Nephron progenitor cell (in vitro differentiated cells): ENCODE results near the gene ADPRHL1.

ENCODE experiments used
- DNase-seq: peaks from one replicate; pipeline ENCODE4 v3.0.0; 2021
- H3K27ac Mint-ChIP-seq: 2 replicates; pipeline ENCODE4 v1.8.0; 2021; ENCODE audit warnings: mild to moderate bottlenecking, moderate library complexity, mixed read lengths
- H3K27me3 Mint-ChIP-seq: 2 replicates; pipeline ENCODE4 v1.8.0; 2021; ENCODE audit warnings: mild to moderate bottlenecking, low read depth, mixed read lengths; ENCODE audit not compliant: poor library complexity
- H3K36me3 Mint-ChIP-seq: 2 replicates; pipeline ENCODE4 v1.8.0; 2021; ENCODE audit warnings: low read depth, mixed read lengths
- H3K4me1 Mint-ChIP-seq: 2 replicates; pipeline ENCODE4 v1.8.0; 2021; ENCODE audit warnings: mixed read lengths
- H3K4me3 Mint-ChIP-seq: 2 replicates; pipeline ENCODE4 v1.8.0; 2021; ENCODE audit warnings: mild to moderate bottlenecking, moderate library complexity, mixed read lengths
- H3K9me3 Mint-ChIP-seq: 2 replicates; pipeline ENCODE4 v1.8.0; 2021; ENCODE audit warnings: mild to moderate bottlenecking, moderate library complexity, mixed read lengths
- TF ChIP-seq, protein P1 (sequence below): fragments of 200-600 bp; sonication (generic); IDR thresholded peaks from 2 replicates; pipeline ENCODE4 v1.5.0; 2021; ENCODE audit warnings: antibody characterized with exemption

Gene ADPRHL1

DNA sequence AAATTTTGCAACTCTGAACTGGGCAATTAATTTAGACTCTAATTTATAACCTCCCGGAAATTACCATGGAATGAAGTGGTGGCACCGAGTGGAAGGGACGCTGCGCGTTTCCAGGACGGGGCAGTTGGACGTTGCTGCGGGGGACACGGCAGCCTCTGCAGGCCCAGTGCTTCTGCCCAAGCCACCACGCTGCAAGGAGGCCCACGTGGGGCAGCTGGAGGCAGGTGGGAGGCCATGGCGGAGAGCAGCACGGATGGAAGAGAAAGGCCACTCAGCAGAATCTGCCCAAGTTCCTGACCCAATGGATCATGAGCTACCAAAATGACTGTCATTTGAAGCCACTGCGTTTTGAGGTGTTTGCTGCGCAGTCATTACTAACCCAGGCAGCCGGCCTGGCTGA, 11.2 kb upstream of the ADPRHL1 start:
- TF ChIP-seq, protein P1, sequence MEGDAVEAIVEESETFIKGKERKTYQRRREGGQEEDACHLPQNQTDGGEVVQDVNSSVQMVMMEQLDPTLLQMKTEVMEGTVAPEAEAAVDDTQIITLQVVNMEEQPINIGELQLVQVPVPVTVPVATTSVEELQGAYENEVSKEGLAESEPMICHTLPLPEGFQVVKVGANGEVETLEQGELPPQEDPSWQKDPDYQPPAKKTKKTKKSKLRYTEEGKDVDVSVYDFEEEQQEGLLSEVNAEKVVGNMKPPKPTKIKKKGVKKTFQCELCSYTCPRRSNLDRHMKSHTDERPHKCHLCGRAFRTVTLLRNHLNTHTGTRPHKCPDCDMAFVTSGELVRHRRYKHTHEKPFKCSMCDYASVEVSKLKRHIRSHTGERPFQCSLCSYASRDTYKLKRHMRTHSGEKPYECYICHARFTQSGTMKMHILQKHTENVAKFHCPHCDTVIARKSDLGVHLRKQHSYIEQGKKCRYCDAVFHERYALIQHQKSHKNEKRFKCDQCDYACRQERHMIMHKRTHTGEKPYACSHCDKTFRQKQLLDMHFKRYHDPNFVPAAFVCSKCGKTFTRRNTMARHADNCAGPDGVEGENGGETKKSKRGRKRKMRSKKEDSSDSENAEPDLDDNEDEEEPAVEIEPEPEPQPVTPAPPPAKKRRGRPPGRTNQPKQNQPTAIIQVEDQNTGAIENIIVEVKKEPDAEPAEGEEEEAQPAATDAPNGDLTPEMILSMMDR = no peak
- no peaks in the 10 kb centered on the region for H3K9me3 Mint-ChIP-seq
- no peaks in the 10 kb centered on the region for H3K27me3 Mint-ChIP-seq
- peak overlapping the region; percentile 57 for H3K27ac Mint-ChIP-seq
- peaks cover 16% of the 10 kb centered on the region for H3K4me1 Mint-ChIP-seq
- no peak overlapping the region for H3K4me3 Mint-ChIP-seq
- DNase-seq = no peak
- peaks cover 51% of the 10 kb centered on the region for H3K36me3 Mint-ChIP-seq

DNA sequence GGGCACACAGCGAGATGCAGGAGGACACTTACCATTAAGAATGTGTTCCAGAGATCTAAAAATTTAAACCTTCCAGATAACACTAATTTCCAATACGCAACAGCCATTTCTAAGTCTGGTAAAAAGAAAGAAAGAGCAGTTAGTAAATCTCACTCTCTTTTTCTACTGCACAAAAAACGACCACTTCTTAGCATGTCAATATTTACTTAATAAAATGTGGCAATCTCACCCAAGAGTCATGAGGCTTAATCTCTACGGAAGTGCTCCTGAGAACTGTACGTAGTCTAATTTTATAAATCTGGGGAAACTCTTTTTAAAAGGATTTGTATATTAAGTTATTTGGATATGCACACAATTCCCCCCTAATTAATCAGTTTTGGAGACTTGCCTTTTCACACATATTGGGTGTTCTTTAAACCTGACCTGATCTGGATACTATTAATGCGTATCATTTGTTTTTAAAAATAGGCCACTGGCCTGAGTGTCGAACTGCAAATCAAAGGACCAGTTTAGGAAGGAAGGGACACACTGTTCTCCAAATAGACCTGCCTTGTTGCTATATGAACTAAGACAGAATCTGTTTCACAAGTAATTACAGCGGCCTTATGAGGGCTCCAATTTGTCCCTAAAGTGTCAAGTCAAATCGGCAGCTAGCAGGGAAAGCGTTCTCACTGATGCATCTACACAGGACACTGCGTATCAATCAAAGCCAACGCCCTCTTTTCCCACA, 7.9 kb upstream of the ADPRHL1 start:
- H3K27ac Mint-ChIP-seq = no peak overlapping the region
- no peak for DNase-seq
- H3K4me1 Mint-ChIP-seq = no peaks in the 10 kb centered on the region
- TF ChIP-seq, protein P1 = no peak
- no peak overlapping the region for H3K4me3 Mint-ChIP-seq
- no peaks in the 10 kb centered on the region for H3K9me3 Mint-ChIP-seq
- H3K27me3 Mint-ChIP-seq = no peaks in the 10 kb centered on the region
- peaks cover 50% of the 10 kb centered on the region for H3K36me3 Mint-ChIP-seq

DNA sequence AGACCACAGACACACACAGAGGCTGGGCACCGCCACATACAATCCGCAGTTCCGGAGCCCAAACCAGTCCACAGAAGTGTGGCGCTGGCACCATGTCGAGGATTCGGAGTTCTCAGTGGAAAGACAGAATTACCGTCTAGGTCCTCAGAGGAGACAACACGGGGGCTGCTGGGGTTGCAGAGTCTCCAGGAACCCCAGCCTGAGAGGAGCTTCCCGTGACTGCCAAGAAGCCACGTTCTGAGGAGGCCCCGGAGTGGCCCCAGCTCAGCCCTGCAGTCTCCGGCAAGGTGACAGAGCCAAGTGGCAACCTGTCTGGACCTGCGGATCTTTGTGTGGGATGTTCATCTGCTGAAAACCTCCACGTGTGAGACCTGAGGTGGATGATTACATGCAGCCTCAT, 7.3 kb upstream of the ADPRHL1 start:
- H3K9me3 Mint-ChIP-seq = no peaks in the 10 kb centered on the region
- TF ChIP-seq, protein P1 = no peak
- no peaks in the 10 kb centered on the region for H3K4me1 Mint-ChIP-seq
- H3K36me3 Mint-ChIP-seq = peaks cover 54% of the 10 kb centered on the region
- no peak overlapping the region for H3K27ac Mint-ChIP-seq
- DNase-seq = no peak
- peaks cover 2% of the 10 kb centered on the region for H3K27me3 Mint-ChIP-seq
- H3K4me3 Mint-ChIP-seq = no peak overlapping the region

DNA sequence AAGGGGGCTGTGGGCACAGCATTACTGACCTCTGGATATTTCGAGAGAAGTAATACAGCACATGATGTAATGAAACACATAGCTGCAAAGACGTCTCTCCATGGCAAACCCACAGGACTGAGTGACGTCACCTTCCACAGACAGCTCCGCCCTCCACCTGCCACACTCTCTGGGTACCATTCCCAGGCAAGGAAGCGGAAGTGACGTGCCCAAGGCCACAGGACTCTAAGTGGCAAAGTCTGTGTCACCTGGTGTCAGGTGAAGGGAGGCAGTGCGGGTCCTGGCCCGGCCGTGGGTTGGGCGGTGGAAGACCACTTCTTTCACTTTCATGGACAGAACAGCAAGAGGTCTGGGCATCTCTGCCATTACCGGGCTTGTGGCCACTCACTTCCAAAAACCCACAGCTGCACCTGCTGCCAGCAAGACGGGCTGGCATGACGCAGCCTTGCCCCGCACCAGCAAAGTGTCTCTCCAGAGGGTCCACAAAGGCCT, 6.8 kb upstream of the ADPRHL1 start:
- Mint-ChIP-seq H3K9me3 (no peaks in the 10 kb centered on the region), H3K27ac (no peak overlapping the region), H3K4me1 (peaks cover under 1% of the 10 kb centered on the region), H3K4me3 (no peak overlapping the region), H3K27me3 (peaks cover 4% of the 10 kb centered on the region), H3K36me3 (peaks cover 56% of the 10 kb centered on the region)
- DNase-seq = no peak
- TF ChIP-seq, protein P1 = no peak

DNA sequence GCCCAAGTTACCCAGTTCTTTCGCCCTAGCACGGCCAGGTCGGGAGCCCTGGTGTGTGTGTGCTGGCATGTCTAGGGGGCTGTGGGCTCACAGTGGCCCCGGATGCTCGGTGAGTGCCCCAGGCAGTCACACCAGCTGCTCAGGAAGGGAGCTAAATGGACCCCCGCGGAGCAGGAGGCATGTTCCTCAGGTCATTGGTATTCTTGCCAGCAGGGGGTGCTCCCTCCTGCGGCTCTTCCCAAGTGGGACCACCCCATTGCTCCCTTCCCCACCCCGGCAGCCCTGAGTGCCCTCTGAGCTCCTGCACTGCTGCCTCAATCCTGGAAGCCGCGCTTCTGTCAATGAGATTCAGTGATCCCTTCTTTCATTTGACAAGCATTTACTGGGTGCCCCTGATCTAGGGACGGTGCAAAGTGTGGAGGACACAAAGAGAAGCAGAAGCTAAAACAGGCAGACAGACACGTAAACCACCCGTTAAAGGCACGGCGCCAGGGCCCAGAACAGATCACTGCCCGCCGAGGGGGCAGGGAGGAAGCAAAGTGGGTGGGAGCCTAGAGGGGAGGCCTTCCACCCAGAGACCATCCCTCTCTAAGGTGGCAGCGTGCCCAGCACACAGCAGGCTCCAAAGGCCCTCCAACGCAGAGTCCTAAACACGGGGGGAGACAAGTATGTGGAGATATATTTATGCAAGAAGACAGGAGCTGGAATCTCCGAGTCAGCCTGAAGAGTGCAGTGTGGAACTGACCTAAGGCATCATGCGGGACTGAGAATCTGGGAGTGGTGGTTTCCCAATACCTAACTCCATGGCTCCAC, 5.2 kb upstream of the ADPRHL1 start:
- TF ChIP-seq, protein P1 = peak; percentile 52
- peak; percentile 46 for DNase-seq
- Mint-ChIP-seq H3K4me3 (no peak overlapping the region), H3K4me1 (peaks cover 14% of the 10 kb centered on the region), H3K36me3 (peaks cover 65% of the 10 kb centered on the region), H3K27me3 (peaks cover 4% of the 10 kb centered on the region), H3K9me3 (no peaks in the 10 kb centered on the region), H3K27ac (no peak overlapping the region)
